CMK (cell line): ENCODE measurements around the gene KRTAP9-2.
"Not testable (repeated sequence)": the region's sequence is repeated elsewhere in the genome, so short reads cannot be mapped to it uniquely, and the experiment has no call there.

Experiments used
- DNase-seq: peaks from one replicate; pipeline ENCODE4 v3.0.0-alpha.2; 2010; ENCODE audit warnings: low read depth

KRTAP9-2 gene

DNA sequence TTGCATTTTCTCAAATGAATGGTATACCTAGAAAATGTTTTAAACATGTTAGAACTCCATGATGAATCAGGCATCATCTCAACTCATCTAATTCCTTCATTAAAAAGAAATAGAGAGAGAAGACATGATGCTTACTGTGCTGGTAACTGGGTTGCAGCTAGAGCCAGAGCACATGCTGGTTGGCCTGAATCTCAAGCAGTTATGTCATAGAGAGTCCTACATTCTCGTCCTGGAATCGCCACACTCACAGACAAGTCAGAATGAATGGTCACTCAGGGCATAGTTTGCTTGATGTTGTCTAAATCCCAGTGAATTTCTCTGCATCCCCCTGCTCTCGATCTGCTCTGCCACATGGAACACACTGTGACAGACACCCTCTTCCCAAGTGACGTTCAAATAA lies 10.7 kb downstream of the KRTAP9-2 start:
- DNase-seq: not testable (repeated sequence)

GRCh38 chr17:41237949-41238437 lies 11.5 kb downstream of the KRTAP9-2 start, which contains the start of gene KRTAP9-8:
KRTAP9-8 (plus strand) TSS chr17:41237999; CDS start chr17:41238052, 53 bp downstream.
- DNase-seq: not testable (repeated sequence)

DNA sequence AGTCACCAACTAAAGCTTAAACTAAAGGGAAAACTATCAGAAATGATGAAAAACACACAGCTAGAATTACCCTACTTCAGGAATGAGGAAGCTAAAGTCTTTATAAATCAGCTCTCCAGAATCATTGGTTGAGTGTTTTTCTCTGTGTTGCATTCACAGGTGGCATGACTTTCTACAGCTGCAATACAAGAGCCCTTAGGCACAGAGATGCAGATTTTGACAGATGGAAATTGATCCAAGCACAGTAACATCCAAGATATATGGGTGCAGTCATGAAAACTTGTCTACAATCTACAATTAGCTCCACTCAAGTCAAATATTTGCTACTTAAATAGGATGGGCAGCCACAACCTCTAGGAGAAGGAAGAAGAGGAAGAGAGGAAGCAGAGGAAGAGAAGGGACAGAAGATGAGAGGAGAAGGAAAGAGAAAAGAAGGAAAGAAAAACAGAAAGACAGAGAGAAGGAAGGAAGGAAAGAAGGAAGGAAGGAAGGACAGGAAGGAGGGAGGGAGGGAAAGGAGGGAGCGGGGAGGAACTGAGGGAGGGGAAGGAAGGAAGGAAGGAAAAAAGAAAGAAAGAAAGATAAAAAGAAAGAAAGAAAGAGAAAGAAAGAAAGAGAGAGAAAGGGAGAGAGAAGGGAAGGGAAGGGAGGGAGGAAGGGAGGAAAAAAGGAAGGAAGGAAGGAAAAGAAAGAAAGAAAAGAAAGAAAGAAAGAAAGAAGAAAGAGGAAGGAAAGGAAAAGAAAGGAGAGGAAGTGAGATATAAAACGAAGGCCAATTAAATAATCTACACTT lies 20.7 kb downstream of the KRTAP9-2 start:
- not testable (repeated sequence) for DNase-seq

DNA sequence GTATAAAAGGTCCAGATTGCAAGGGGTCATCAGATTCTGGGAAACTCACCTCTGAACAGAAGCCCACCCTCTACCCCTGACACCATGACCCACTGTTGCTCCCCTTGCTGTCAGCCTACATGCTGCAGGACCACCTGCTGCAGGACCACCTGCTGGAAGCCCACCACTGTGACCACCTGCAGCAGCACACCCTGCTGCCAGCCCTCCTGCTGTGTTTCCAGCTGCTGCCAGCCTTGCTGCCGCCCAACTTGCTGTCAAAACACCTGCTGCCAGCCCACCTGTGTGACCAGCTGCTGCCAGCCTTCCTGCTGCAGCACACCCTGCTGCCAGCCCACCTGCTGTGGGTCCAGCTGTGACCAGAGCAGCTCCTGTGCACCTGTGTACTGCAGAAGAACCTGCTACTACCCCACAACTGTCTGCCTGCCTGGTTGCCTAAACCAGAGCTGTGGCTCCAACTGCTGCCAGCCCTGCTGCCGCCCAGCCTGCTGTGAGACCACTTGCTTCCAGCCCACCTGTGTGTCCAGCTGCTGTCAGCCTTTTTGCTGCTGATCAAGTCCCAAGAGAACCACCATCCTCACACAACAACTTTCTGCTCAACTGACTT lies 23.3 kb downstream of the KRTAP9-2 start, which contains the start of gene KRTAP9-4:
KRTAP9-4 (plus strand) TSS at position 51 of the 604 bp plus-strand sequence; CDS start at position 85, 34 bp downstream.
- DNase-seq: not testable (repeated sequence)

DNA sequence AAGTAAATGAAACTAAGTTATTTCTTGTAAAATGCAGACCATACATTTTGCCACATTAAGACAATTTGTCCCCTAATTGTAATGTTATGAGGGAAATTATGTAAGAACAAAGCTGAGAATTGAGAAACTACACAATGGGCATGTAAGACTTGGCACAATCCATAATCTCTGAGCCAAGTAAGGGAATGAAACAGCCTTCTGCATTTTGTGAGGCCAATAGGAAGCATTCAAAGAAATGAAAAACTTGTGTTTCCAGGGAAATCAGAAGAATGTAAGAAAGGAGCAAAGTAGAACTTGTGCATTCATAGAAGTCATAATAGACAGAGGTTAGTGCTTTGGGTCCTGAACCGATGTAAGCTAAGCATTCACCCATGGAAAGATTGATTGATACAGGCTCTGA lies 24.8 kb downstream of the KRTAP9-2 start:
- no peak for DNase-seq

- DNase-seq: no peak
Measured at GRCh38 chr17:41254861-41255260, 28.4 kb downstream of the KRTAP9-2 start.

DNA sequence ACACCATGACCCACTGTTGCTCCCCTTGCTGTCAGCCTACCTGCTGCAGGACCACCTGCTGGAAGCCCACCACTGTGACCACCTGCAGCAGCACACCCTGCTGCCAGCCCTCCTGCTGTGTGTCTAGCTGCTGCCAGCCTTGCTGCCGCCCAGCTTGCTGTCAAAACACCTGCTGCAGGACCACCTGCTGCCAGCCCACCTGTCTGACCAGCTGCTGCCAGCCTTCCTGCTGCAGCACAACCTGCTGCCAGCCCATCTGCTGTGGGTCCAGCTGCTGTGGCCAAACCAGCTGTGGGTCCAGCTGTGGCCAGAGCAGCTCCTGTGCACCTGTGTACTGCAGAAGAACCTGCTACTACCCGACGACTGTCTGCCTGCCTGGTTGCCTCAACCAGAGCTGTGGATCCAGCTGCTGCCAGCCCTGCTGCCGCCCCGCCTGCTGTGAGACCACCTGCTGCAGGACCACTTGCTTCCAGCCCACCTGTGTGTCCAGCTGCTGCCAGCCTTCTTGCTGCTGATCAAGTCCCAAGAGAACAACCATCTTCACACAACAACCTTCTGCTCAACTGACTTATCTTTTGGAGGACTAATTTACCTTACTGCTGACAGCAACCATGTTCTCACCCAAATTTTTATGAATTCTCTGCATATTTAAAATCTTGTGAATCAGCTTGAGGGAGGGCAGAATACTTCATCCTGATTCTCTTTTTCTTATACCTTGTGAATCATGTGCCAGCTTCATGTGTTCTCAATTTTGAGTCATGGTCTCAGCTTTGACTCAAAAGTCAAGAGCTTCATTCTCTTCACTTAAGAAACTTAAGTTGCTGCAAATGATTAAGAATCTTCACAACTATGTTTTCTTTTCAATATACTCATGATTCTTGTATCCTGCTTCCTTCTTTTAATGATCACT lies 29.2 kb downstream of the KRTAP9-2 start, which contains the start of gene KRTAP9-9:
KRTAP9-9 (plus strand) TSS at position 4 of the 910 bp plus-strand sequence.
- not testable (repeated sequence) for DNase-seq

DNA sequence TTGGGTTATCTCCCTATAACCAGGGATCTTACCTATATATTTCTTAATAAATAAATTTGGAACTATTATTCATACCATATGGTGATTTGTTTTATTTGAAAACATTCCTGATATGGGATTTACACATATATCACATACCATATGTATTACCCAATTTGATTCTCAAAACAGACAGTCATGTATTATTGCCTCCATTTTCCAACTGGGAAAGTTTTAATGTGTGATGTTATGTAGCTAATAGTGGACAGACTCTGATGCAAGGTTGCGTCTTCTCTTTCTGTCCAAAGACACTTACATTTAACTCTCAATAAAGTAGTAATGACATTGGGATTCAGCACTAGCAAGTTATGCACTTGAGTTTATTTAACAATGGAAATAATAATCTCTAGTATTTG lies 29.8 kb downstream of the KRTAP9-2 start:
- no peak for DNase-seq

DNA sequence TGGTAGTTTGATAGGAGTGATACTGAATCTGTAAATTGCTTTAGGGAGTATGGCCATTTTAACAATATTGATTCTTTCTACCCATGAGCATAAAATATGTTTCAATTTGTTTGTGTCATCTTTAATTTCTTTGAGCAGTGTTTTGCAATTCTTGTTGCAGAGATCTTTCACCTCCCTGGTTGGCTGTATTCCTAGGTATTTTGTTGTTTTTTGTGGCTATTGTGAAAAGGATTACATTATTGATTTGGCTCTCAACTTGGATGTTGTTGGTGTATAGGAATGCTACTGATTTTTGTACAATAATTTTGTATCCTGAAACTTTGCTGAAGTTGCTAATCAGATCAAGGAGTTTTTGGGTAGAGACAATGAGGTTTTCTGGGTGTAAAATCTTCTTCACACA lies 32.0 kb downstream of the KRTAP9-2 start:
- DNase-seq: no peak

- no peak for DNase-seq
Measured at GRCh38 chr17:41263212-41263611, 36.8 kb downstream of the KRTAP9-2 start.

- DNase-seq: no peak
Measured at GRCh38 chr17:41264599-41264998, 38.2 kb downstream of the KRTAP9-2 start.

DNA sequence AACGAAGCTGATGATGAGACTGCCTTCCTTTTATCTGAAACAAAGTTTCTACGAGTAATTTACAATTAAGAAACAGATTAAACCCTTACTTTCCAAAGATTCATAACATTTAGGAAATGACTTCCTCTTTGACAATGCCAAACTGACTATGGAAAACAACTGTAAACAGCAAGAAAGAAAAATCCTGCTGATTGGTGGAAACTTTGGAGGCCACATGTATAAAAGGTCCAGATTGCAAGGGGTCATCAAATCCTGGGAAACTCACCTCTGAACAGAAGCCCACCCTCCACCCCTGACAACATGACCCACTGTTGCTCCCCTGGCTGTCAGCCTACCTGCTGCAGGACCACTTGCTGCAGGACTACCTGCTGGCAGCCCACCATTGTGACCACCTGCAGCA lies 38.6 kb downstream of the KRTAP9-2 start, which contains the start of gene KRTAP9-6:
KRTAP9-6 (plus strand) TSS at position 301 of the 400 bp plus-strand sequence; CDS start at position 301, 0 bp downstream.
- no peak for DNase-seq

DNA sequence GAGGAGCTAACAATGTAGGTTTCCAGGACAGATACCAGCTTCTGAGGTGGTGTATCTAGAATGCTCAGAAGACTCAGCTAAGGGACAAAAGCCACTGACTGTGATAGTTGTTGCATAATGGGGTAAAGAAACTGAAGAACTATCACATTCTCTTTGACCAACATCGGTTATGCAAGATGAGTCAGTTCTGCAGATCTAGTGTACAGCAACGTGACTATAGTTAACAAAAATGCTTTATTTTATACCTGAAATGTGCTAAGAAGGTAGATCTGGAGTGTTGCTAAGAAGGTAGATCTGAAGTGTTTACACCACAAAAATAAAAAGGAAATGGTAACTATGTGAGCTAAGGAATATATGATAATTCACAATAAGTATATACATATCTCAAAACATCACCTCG lies 41.3 kb downstream of the KRTAP9-2 start:
- no peak for DNase-seq

- DNase-seq: not testable (repeated sequence)
Measured at GRCh38 chr17:41271323-41271722, 44.9 kb downstream of the KRTAP9-2 start.

GRCh38 chr17:41271858-41272257 lies 45.4 kb downstream of the KRTAP9-2 start:
- DNase-seq: no peak

- DNase-seq: not testable (repeated sequence)
Measured at GRCh38 chr17:41275648-41276190, 49.3 kb downstream of the KRTAP9-2 start, which contains the start of gene KRTAP9-7. KRTAP9-7 (plus strand) TSS chr17:41275698; CDS start chr17:41275698, 0 bp downstream.
